Activated T-cell treated with anti-CD3 and anti-CD28 coated beads, Interleukin-2, amount 50 U/mL, for 1 hour (primary cell): ENCODE measurements around the gene COG2.
"Not testable (repeated sequence)": the region's sequence is repeated elsewhere in the genome, so short reads cannot be mapped to it uniquely, and the experiment has no call there.

Experiments used
- DNase-seq: peaks from one replicate; pipeline ENCODE4 v3.0.0-alpha.2; 2020

COG2 gene

DNA sequence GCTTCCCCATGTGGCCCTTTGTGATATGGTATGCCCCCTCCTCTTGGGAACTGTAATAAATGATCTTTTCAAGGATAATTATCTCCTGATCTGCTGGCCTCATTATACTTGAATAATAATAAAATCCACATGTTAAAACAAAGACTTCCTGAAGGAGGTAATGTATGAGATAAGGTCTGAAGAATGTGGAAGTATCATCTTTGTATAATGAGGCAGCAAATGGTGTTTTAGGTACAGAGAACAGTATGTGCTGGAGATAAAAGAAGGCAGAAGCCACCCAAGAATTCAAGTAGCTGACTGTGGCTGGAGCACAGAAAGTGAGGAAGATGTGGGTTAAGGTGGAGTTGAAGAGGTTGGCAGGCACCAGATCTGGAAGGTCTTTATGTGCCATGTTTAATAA is 12.8 kb upstream of the COG2 start:
- DNase-seq, result no peak

DNA sequence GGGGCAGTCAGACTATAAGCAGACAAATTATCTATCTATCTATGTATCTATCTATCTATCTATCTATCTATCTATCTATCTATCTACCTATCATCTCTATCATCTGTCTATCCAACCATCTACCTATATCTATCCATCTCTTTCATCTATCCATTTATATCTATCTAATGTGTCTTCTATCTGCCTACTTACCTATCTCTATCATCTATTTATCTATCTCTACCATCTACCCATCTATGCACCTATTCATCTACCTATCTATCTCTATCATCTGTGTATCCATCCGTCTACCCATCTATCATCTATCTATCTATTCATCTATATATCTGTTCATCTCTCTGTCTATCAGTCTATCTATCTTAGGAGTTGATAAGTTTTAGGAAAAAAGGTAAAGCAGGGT is 10.8 kb upstream of the COG2 start:
- no peak for DNase-seq

DNA sequence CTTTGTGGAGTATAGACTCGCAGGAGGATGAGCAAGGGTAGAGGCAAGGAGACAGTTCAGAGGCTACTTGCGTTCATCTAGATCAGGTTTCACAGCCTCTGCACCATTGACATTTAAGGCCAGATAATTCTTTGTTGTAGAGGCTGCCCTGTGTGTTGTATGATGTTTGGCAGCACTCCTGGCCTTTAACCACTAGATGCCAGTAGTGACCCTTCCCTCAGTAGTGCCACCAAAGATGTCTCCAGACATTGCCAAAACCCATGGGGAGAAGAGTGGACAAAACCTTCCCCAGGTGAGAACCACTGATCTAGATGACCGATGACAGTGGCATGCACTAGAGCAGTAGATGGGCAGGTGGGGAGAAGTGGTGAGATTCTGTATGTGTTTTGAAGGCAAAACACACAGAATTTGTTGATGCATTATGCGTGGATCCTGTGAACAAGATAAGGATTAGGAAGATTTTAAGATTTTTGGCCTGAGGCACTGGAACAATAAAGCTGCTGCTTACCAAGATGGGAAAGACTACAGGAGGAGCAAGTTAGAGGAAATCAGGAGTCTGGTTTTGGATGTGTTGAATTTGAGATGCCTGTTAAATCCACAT is 9.9 kb upstream of the COG2 start:
- no peak for DNase-seq

DNA sequence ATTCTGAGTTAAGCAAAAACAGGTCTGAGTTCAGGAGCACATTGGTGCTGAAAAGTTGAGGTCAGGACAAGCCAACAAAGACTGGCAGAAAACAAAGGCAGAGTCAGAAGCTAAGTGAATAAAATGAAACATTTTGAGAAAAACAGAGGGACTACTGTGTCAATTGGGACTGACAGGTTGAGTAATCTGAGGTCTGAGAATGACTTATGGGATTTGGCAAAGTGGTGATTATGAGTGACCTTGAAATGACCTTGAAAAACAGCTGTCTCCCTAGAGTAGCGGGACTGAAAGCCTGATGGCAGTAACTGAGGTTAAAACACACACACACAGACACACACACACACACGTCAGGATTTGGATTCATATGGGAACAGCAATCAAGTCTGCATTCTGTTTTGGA is 8.8 kb upstream of the COG2 start:
- DNase-seq, result no peak

DNA sequence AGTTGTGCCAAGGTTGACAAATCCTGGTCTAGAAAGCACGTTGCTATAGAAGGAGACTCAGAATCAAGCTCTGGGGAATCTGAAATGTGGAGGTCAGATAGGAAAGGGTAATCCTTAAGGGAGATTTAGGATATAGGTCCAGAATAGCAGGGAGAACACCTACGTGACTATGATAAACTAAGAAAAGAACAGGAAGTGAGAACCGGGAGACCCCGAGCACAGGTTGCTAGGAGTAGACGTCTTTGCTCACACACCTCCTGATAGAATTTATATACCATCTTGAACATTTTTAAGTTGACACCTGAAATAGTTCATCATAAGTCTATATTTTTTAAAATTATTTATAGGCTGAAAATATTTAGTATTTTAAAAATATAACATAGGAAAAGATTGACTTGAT is 7.9 kb upstream of the COG2 start:
- DNase-seq, result no peak

DNA sequence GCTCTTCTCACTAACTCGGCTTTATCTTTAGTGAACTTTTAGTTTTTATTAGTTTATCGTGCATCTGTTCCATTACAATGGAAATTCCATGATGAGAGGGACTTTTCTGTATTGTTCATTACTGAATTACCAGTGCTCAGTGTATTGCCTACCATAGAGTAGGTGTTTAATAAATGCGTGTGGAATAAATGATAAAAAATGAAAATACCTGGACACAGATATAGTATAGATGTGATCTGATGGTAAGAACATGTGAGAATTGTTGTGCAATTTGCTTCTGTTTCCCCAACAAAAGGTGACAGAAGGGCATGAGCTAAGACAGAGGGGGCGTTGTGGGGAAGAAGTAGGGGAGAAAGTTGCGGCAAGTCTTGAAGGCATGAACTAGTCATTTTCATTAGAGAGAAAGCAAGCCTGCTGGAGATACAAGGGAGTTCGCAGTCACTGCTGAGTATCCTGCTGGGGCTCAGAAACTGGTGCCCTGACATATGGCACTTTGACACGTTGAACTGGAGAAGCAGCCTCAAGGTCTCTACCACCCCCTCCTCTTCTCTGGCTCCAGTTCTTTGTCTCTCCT is 5.6 kb upstream of the COG2 start:
- DNase-seq, result no peak

DNA sequence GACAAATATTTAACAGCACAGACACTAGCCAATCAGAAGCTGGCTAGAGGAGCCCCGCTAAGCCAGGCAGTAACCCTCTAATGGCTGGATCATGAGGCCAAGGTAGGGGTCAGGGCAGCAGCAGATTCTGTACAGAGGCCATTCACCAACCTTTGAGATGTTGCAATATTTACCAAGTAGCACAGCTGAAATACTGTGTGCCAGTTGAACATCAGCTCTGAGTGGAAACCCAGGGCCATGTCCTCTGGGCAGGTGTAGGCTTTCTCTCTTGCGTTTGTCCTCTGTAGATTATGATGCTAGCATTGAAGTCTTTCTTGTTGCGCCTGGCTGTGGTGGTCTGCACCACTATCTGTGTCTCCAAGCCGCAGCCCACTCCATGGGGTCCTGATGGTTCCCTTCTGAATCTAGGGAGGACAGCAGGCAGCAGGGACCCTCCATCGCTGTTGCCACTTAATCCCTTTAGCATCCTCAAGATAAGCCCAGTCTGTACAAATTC is 2.5 kb upstream of the COG2 start:
- DNase-seq, result no peak

DNA sequence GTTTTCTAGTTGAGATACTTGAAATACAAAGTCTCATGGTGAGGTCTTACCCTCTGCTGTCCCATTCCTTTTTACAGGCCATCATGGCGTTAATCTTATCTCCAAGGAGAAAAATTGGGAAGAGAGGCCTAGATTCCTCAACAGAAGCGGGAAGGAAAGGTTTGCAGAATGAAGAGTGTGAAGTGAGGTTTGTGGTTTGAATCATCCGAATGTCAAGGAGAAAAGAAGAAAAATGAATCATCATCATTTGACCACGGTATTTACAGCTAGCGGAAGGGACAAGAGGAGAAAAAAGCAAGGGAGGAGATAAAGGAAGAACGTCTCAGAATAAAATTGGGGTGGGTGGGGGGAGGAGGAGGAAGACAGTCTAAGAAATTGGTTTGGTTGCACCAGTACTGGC is 935 bp upstream of the COG2 start:
- no peak for DNase-seq

DNA sequence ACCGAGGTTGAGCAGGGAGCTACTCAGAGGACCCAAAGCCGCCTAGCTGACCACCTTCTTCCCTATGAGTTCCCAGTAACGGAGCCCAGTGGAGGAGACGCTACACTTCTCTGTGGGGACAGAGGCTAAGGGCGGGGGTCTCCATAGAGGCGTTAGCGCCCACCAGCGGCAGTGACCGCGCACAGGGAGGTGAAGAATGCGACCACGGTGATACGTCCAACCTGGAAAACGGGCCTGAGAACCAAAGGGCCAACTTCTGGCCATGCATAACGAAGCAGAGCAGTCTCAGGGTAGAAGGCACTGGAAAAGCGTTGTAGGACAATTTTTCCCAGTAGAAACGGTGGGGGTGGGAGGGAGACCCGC is 400 bp upstream of the COG2 start:
- DNase-seq, result no peak

DNA sequence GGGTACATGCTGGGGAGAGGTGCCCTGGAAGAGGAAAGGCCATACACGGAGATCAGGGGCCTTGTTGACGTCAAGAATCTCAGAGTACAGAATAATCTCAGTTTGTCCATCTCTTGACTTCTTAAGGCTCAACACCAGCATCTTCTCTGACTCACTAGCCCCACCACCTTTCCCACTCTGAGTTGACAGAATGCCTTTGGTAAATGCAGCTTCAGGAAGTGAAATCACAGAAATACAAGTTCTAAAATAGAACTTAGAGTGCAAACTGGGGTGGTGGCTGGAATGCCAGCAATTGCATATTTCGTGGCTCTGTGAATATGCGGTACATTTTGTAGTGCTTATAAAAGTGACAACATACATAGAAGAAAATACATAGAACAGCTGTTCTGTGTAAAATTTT is 1.6 kb downstream of the COG2 start:
- no peak for DNase-seq

DNA sequence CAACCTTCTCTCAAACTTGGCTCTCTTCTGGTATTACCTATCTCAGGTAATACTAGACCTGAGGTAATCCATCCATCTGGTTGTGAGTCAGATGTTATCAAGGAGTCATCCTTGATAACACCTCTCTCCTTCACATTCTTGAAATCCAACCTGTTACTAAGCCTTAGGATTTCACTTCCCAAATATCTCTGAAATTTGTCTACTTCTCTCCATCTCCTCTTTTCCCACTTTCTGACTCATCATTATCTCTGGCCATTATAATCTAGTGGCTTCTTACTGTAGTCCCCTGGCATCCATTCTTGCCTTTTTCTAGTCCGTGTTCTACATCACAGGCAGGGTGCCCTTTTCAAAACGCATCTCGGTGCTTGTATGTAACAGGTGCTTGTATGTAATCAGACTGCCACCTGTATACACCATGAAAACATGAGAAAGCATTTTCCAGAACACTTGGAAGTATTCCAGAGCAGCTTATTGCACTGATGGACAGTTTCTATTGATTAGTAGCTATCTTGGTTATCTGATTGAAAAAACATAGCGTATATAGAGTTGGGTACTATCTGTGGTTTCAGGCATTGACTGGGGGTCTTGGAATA is 4.5 kb downstream of the COG2 start:
- DNase-seq, result no peak

DNA sequence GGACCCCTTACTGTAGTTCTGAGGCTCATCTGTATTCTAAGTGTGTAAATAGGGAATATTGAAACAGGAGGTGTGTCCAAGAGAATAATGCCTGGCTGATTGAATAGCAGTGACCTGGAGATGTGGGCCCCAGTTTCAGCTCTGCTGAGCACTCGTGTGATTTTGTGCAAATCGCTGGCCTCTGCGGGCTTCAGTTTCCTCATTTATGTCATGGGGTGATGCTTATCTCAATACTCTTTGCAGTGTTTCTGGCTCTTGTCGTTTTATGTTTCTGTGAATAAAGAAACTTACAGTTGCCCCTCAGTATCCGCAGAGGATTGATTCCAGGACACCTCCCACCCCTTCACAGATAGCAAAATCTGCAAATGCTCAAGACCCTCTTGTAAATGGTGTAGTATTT is 5.0 kb downstream of the COG2 start:
- DNase-seq, result no peak

DNA sequence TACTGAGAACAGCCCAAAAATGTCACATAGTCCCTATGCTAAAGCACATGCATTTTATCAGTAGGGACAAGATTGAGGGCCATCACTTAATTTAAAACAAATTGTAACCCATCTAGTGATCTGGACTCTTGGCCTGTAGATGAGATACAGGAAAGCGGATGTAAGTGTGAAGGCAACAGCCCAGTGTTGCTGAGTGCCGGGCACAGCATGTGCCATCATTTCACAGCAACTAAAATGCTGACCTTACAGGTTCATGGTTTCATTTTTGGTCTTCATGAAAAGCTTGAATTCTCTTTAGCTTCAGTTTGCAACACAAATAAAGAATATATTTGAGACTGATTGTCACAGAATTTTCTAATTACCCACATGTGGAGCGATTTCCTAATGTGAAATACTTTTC is 5.8 kb downstream of the COG2 start:
- DNase-seq, result no peak

DNA sequence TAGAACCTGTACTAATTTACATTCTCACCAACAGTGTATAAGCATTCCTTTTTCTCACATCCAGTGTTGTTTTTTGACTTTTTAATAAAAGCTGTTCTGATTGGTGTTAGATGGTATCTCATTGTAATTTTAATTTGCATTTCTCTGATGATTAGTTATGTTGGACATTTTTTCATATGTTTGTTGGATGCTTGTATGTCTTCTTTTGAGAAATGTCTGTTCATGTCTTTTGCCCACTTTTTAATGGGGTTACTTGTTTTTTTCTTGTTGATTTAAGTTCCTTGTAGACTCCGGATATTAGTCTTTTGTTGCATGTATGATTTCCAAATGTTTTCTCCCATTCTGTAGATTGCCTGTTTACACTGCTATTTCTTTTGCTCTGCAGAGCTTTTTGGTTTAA is 8.0 kb downstream of the COG2 start:
- DNase-seq, result no peak

DNA sequence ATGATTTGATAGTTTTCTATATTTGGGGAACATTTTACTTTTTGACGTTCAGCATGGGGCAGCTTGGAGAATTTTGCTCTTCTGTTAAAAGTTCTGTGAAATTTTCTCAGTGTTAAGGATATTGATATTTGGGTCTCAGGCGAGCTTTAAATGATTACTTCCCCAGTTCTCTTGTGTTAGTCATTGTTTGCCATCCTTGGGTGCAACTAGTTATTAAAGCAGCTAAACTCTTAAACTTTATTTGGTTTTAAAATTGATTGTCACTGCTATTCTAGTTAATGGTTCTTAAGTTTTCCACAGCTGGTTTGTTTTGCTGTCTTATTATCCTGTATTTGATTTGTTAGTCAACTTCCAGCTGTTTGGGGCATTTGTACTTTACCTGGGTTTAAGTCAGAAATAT is 9.0 kb downstream of the COG2 start:
- DNase-seq, result no peak

DNA sequence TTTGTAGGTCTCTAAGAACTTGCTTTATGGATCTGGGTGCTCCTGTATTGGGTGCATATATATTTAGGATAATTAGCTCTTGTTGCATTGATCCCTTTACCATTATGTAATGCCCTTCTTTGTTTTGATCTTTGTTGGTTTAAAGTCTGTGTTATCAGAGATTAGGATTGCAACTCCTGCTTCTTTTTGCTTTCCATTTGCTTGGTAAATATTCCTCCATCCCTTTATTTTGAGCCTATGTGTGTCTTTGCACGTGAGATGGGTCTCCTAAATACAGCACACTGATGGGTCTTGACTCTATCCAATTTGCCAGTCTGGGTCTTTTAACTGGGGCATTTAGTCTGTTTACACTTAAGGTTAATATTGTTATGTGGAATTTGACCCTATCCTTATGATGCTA is 14.4 kb downstream of the COG2 start:
- DNase-seq, result not testable (repeated sequence)

DNA sequence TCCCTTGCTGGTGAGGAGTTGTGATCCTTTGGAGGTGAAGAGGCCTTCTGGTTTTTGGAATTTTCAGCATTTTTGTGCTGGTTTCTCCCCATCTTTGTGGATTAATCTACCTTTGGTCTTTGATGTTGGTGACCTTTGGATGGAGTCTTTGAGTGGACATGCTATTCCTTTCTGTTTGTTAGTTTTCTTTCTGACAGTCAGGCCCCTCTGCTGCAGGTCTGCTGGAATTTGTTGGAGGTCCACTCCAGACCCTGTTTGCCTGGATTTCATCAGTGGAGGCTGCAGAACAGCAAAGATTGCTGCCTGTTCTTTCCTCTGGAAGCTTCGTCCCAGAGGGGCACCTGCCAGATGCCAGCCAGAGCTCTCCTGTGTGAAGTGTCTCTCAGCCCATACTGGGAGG is 15.8 kb downstream of the COG2 start:
- DNase-seq, result not testable (repeated sequence)

DNA sequence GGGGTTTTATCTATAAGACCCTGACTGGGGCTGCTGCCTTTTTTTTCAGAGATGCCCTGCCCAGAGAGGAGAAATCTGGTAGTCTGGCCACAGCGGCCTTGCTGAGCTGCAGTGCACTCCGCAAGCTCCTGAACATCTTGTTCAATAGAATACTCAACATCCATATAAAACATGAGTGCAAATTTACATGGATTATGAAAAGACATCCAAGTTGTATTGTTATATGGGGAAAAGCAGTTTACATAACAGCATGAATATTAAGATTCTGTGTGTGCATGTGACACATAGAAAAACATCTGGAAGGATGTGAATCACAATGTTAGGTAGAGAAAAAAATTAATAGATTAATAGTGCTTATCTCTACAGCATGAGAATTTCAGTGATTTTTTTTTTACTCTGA is 16.4 kb downstream of the COG2 start:
- DNase-seq, result no peak

DNA sequence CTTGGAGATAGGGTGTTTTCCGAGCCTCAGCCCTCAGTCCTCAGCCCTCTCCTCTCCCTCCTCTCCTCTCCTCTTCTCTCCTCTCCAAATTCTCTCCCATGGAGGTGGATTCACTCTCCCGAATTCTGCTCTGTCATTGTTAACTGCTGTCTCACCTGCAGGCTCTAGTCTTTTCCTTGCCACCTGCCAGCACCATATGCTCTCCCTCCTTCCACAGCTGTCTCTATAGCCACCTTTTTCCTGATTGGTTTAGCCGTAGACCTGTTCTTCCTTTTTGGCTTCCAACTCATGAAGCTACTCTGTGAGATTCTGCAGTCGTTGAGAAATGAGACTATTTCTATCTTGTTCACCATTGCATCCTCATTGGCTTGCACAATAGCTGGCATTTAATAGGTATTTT is 19.7 kb downstream of the COG2 start:
- DNase-seq, result no peak

DNA sequence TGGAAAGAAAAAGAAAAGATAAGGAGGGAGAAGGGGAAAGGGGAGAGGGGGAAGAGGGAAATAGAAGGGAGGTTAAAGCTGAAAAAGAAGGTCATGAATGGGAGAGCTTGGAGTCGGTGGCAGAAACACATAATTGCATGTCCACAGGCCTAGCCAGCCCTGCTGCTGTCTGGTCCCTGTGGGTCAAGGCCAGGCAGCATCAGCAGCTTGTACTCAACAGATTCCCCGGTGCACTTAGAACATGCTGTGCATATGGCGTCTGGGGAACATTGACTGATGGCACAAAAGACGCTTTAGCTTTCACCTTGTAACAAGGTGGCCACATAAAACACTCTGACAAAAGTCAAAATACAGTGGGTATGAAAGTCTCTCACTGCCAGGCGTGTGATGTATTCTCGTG is 25.9 kb downstream of the COG2 start:
- no peak for DNase-seq

DNA sequence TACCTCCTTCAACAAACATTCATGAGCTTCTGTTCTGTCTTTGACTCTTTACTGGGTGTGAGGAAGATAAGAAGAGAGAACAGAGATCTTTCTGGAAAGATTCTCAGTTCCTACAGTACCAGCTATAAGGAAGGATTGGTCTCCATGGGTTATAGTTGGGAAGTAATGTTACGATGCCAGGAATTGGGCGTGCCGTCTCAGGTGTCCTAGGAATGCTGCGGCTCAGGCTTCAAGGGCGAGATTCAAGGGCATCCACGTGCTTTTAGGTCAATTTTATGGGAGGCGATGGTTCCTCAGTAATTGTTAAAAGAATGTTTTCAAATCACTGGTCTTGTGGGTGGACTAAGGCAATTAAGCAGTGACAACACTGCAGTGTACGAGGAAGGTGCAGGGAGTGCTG is 27.3 kb downstream of the COG2 start:
- DNase-seq, result no peak

DNA sequence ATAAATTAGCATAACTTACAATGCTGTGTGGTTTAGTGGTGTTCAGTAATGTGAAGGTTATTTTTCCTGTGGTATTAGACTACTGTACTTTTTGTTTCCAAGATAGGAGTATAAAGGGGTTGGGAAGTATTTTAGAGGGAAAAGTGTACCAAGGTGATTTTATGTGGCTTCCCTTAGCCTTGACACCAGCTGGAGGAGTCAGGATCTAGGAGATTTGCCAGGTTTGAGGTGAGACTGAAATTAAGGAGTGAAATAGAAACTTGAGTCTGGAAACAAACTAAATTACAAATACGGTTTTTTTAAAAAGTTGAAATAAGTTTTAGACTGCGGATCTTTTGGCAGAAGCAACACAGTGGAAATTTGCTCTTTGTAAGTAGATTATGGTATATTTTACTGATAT is 32.3 kb downstream of the COG2 start:
- no peak for DNase-seq

DNA sequence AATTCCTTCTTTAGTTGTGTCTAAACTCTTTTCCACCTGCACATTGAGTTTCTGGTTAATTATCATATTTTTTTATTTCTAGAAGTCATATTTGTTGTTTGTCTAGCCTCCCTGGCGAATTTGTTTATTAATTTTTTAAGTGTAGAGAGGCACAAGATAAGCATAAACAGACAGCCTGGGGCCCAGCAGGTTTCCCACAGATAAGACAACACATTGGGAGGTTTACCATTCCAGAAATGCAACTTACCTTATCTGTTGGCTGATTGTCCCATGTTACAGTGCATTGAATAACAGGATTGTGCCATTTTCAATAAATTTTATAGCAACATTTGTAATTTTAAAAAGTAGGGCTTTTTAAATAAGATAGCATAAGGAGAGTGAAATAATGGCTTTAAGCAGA is 34.9 kb downstream of the COG2 start:
- DNase-seq, result no peak

DNA sequence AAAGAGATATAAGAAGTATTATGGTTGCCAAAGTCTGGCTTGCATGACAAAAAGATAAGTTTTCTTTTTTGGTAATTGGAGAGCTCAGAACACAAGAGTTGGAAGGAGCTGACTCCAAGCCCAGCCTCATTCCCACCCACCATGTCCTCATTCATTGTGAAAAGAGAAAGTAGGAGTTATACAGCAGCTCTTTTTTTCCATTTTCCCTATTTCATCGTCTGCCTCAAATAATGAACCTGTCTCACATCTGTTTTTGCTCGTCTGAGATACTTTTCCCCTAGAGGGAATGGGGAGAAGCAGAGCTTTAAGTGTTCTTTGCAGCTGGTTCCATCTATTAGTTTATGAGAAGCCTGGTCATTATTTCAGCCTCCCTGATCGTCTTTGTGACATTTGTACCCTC is 36.9 kb downstream of the COG2 start:
- no peak for DNase-seq

DNA sequence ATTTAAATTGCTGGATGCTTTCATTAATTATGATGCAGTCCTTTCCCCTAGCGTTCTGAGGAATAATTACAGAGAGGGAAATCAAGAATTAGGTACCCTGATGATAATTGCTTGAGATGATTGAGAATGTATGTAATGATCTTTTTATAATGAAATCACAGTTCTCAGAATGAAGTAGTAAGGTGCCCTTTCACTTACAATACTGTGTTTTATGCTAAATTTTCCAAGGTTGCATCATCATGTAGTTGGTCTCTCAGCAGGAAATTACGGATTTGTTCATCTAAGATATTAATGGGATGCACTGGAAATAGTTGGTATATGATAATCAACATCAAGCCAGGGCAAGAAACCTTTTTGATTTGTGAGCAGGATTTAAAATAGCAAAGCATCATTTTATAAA is 37.5 kb downstream of the COG2 start:
- DNase-seq, result no peak
